GM19467 (cell line): ENCODE measurements around the gene BAHD1.

ENCODE experiments used
- ATAC-seq: cut with Tn5 transposase; IDR thresholded peaks from one replicate; pipeline ENCODE4 v1.9.1; 2021; ENCODE audit warnings: mild to moderate bottlenecking, moderate library complexity; ENCODE audit not compliant: unreplicated experiment

Gene BAHD1

GRCh38 chr15:40489274-40490175, 48.8 kb downstream of the BAHD1 start:
- ATAC-seq, result no peak

GRCh38 chr15:40493089-40493840, 52.5 kb downstream of the BAHD1 start:
- no peak for ATAC-seq

GRCh38 chr15:40495516-40495915, 54.8 kb downstream of the BAHD1 start:
- ATAC-seq, result no peak

- ATAC-seq, result no peak
These were observed 57.7 kb downstream of the BAHD1 start for GRCh38 chr15:40498418-40498817.

GRCh38 chr15:40498891-40499290, 58.1 kb downstream of the BAHD1 start:
- no peak for ATAC-seq

- no peak for ATAC-seq
These were observed 59.2 kb downstream of the BAHD1 start for GRCh38 chr15:40499931-40500330.

- ATAC-seq, result no peak
These were observed 60.0 kb downstream of the BAHD1 start for GRCh38 chr15:40500568-40501330.

GRCh38 chr15:40501487-40501886, 60.7 kb downstream of the BAHD1 start:
- ATAC-seq, result no peak

- ATAC-seq, result no peak
These were observed 66.3 kb downstream of the BAHD1 start for GRCh38 chr15:40506964-40507571.

- ATAC-seq, result no peak
These were observed 67.5 kb downstream of the BAHD1 start for GRCh38 chr15:40508216-40508615.

- ATAC-seq, result no peak
These were observed 69.4 kb downstream of the BAHD1 start for GRCh38 chr15:40510201-40510600.

GRCh38 chr15:40511093-40511471, 70.3 kb downstream of the BAHD1 start:
- ATAC-seq, result peak; percentile 59

GRCh38 chr15:40511472-40512133, 70.8 kb downstream of the BAHD1 start:
- peak; percentile 35 for ATAC-seq

- ATAC-seq, result no peak
These were observed 71.7 kb downstream of the BAHD1 start for GRCh38 chr15:40512440-40512839.

GRCh38 chr15:40513609-40514008, 72.9 kb downstream of the BAHD1 start:
- ATAC-seq, result no peak

GRCh38 chr15:40516322-40516721, 75.6 kb downstream of the BAHD1 start:
- no peak for ATAC-seq
